DOHH2 (cell line): ENCODE results near the gene FAM98A.

Experiments used
- CTCF ChIP-seq: fragments of 200-600 bp; sonication (generic); IDR thresholded peaks from one replicate; pipeline ENCODE4 v1.5.1; 2014; ENCODE audit warnings: antibody characterized with exemption, mild to moderate bottlenecking, low read depth, low read length; ENCODE audit not compliant: poor library complexity, severe bottlenecking
- EZH2phosphoT487 ChIP-seq: fragments of 200-600 bp; sonication (generic); IDR thresholded peaks from 2 replicates; pipeline ENCODE4 v1.6.1; 2017; ENCODE audit warnings: borderline replicate concordance, mild to moderate bottlenecking, antibody characterized with exemption, low read length, moderate library complexity, mixed read lengths

GRCh38 chr2:33581872-33582271 is 17.2 kb downstream of the FAM98A start:
- TF ChIP-seq CTCF (no peak), EZH2phosphoT487 (no peak)
